Measurements from ENCODE around the gene GPR34.

The GPR34 gene

DNA sequence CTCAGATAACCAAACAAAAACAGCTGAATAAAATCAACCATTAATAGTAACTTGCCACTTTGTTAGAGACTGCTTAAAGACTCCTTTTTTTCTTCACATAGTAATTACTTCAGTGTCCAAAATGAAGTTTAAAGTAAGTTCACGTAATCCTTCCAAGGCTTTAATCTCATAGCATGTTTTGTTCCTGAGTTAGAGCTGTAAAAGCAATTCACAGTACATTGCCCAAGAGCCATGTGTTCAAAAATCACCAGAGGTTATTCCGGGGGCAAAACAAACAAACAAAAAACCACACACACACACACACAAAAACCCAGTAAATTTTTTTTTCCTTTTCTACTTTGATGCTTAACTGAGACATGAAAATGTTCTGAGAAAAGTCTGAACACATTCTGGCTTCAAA is 41.3 kb downstream of the GPR34 start:
- TF ChIP-seq TAF1 (IDR thresholded peaks at IDR 0.05; ENCODE audit: low read depth) (no peak), NFIC (IDR thresholded peaks at IDR 0.05) (no peak), TEAD4 (IDR thresholded peaks at IDR 0.05) (no peak), FOXM1 (IDR thresholded peaks at IDR 0.05; ENCODE audit: borderline replicate concordance, low read depth) (no peak), TCF12 (IDR thresholded peaks at IDR 0.05; ENCODE audit: low read depth) (no peak), YY1 (IDR thresholded peaks at IDR 0.05; ENCODE audit: low read depth) (no peak), ZBTB7A (IDR thresholded peaks at IDR 0.05; ENCODE audit: low read depth) (no peak), CEBPB (IDR thresholded peaks at IDR 0.05) (no peak), EGR1 (IDR thresholded peaks at IDR 0.05) (no peak), RAD21 (IDR thresholded peaks at IDR 0.05; ENCODE audit: low read depth) (no peak), CREB1 (IDR thresholded peaks at IDR 0.05; ENCODE audit: low read depth) (no peak), EP300 (IDR thresholded peaks at IDR 0.05; ENCODE audit: borderline replicate concordance) (no peak)
- TF ChIP-seq, protein P1, sequence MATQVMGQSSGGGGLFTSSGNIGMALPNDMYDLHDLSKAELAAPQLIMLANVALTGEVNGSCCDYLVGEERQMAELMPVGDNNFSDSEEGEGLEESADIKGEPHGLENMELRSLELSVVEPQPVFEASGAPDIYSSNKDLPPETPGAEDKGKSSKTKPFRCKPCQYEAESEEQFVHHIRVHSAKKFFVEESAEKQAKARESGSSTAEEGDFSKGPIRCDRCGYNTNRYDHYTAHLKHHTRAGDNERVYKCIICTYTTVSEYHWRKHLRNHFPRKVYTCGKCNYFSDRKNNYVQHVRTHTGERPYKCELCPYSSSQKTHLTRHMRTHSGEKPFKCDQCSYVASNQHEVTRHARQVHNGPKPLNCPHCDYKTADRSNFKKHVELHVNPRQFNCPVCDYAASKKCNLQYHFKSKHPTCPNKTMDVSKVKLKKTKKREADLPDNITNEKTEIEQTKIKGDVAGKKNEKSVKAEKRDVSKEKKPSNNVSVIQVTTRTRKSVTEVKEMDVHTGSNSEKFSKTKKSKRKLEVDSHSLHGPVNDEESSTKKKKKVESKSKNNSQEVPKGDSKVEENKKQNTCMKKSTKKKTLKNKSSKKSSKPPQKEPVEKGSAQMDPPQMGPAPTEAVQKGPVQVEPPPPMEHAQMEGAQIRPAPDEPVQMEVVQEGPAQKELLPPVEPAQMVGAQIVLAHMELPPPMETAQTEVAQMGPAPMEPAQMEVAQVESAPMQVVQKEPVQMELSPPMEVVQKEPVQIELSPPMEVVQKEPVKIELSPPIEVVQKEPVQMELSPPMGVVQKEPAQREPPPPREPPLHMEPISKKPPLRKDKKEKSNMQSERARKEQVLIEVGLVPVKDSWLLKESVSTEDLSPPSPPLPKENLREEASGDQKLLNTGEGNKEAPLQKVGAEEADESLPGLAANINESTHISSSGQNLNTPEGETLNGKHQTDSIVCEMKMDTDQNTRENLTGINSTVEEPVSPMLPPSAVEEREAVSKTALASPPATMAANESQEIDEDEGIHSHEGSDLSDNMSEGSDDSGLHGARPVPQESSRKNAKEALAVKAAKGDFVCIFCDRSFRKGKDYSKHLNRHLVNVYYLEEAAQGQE (IDR thresholded peaks at IDR 0.05; ENCODE audit: low read depth) = no peak
- TF ChIP-seq, protein P2, sequence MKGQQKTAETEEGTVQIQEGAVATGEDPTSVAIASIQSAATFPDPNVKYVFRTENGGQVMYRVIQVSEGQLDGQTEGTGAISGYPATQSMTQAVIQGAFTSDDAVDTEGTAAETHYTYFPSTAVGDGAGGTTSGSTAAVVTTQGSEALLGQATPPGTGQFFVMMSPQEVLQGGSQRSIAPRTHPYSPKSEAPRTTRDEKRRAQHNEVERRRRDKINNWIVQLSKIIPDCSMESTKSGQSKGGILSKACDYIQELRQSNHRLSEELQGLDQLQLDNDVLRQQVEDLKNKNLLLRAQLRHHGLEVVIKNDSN (IDR thresholded peaks at IDR 0.05) = no peak

DNA sequence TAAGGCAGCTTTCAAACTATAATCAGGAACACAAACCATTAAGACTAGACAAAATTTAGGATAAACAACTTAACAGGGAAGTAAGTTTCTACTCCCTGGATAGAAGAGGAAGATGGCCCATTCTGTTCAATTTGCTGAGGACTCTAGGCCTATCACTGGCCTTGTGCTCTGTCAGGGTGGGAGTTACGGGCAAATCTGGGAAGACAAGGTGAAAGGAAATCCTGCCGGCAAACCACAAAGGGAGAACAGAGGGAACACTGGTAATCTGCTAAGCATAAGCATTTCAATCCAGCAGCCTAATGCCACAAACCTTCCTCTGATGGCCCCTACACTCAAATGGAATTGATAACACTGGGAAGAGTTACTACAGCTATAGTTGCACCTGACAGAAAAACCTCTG is 43.5 kb downstream of the GPR34 start:
- TF ChIP-seq EGR1 (IDR thresholded peaks at IDR 0.05) = no peak
- TF ChIP-seq RAD21 (IDR thresholded peaks at IDR 0.05; ENCODE audit: low read depth) = no peak

DNA sequence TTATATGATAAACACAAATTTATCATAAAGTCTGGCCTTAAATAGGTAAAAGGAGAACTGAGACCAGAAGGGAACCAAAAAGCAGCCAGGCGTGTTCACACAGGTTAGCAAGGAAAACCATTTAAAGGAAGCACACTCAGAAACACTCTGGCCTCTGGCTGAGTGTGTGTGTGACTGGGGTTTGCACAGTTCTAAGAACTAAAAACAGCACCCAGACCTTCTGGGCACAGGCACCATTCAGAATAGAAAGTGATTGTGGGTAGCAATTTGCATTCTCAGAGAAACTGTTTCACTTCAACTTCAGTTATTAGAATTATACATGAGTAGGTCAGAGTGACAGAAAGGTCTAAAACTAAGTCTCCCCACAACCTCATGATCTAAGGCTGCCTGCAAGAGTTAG is 45.2 kb downstream of the GPR34 start:
- TF ChIP-seq TEAD4 (IDR thresholded peaks at IDR 0.05) (no peak), NFIC (IDR thresholded peaks at IDR 0.05) (no peak), EGR1 (IDR thresholded peaks at IDR 0.05) (no peak), YY1 (IDR thresholded peaks at IDR 0.05; ENCODE audit: low read depth) (no peak), TCF12 (IDR thresholded peaks at IDR 0.05; ENCODE audit: low read depth) (no peak), EP300 (IDR thresholded peaks at IDR 0.05; ENCODE audit: borderline replicate concordance) (no peak), CEBPB (IDR thresholded peaks at IDR 0.05) (no peak)
- TF ChIP-seq, protein P1 (IDR thresholded peaks at IDR 0.05; ENCODE audit: low read depth) = no peak
- TF ChIP-seq, protein P3, sequence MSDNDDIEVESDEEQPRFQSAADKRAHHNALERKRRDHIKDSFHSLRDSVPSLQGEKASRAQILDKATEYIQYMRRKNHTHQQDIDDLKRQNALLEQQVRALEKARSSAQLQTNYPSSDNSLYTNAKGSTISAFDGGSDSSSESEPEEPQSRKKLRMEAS (IDR thresholded peaks at IDR 0.05) = no peak

DNA sequence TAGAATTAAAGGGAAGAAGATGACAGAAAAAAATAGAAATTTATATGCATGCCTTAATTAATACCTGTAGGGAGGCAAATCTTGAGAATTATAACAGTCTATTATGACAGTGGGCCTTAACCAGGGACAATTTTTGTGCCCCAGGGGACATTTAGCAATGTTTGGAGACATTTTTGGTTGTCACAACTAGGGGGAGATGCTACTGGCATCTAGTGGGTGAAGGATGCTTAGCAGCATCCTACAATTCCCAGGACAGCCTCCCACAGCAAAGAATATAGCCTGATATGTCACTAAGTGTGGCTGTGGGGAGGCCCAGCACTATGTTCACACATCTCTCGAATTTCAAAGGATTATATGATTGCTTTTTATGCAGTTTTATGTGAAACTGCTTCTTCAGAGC is 45.8 kb downstream of the GPR34 start:
- no peak for TF ChIP-seq CREB1 (IDR thresholded peaks at IDR 0.05; ENCODE audit: low read depth)
- TF ChIP-seq, protein P3 (IDR thresholded peaks at IDR 0.05) = no peak
- TF ChIP-seq ZBTB7A (IDR thresholded peaks at IDR 0.05; ENCODE audit: low read depth) = no peak
- no peak for TF ChIP-seq NFIC (IDR thresholded peaks at IDR 0.05)

DNA sequence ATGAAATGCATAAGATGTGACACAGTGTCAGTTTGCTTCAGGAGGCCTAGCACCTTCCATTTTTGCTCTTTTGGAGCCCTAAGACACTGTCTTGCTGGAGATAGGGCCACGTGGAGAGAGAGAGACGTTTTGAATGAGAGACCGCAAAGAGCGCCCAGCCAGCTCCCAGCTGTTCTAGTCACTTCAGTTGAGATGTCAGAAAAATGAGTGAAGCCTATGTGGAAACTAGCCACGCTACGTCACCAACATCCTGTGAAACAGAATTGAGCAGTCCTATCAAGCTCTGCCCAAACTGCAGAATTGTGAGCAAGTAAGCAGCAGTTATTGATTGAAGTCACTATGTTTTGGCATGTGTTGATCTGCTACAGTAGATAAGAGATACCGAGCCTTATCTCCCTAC is 48.3 kb downstream of the GPR34 start:
- TF ChIP-seq TCF12 (IDR thresholded peaks at IDR 0.05; ENCODE audit: low read depth) (no peak), YY1 (IDR thresholded peaks at IDR 0.05; ENCODE audit: low read depth) (no peak), ZBTB7A (IDR thresholded peaks at IDR 0.05; ENCODE audit: low read depth) (no peak), EP300 (IDR thresholded peaks at IDR 0.05; ENCODE audit: borderline replicate concordance) (no peak), NFIC (IDR thresholded peaks at IDR 0.05) (no peak)

DNA sequence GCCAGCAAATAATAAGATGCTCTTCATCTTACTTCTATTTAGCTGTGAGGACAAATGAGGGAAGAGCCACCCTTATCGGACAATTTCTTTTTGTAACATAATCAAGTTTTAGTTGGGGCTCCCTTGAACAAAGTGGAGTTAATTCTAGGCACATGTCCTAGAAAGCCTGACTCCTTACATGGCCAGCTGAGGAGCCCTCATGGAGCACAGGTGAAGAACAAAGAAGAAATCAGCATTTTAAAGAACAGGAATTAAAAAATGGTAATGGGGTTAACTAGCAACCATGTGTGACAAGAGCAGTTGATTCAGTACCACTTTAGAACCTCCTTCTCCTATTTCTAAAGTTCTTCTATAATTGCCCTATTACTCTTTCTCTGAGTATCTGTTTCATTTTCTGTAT is 51.1 kb downstream of the GPR34 start:
- TF ChIP-seq EGR1 (IDR thresholded peaks at IDR 0.05) = no peak

Measured in Ishikawa (cell line).